Thoracic aorta (tissue), 2 donors: ENCODE measurements around the gene TOGARAM1. TPM values are rescaled to one million over a fixed set of nuclear protein-coding genes. Genes with fewer than 3 reads are reported as not detected.

Experiments used
- ATAC-seq: fragments of 150-250 bp; one replicate; pipeline ENCODE4 v1.8.0; 2017; ENCODE audit warnings: low read depth; ENCODE audit not compliant: insufficient number of reproducible peaks, low FRiP score
- DNase-seq: peaks from one replicate; pipeline ENCODE4 v3.0.0-alpha.2; 2020; ENCODE audit warnings: low spot score
- H3K27ac ChIP-seq, 2 donors: fragments of 200-600 bp; sonication (generic); 1 replicate in 1 of 2; 2 replicates in 1 of 2; pipeline ENCODE4 v1.5.1; 2016; ENCODE audit warnings: mild to moderate bottlenecking in 2 of 2, moderate library complexity in 2 of 2
- H3K27me3 ChIP-seq: fragments of 200-600 bp; sonication (generic); replicated peaks from 2 replicates; pipeline ENCODE4 v1.6.0; 2016; ENCODE audit warnings: mild to moderate bottlenecking; ENCODE audit not compliant: insufficient read depth
- H3K36me3 ChIP-seq: fragments of 200-600 bp; sonication (generic); one replicate; pipeline ENCODE4 v1.5.1; 2016
- H3K4me1 ChIP-seq, 2 donors: fragments of 200-600 bp; sonication (generic); 1 replicate in 1 of 2; 2 replicates in 1 of 2; pipeline versions ENCODE4 v1.5.1 to v1.6.0; 2016; ENCODE audit warnings: low read depth in 2 of 2, mild to moderate bottlenecking in 1 of 2; ENCODE audit not compliant: control insufficient read depth in 1 of 2
- H3K4me3 ChIP-seq: fragments of 200-600 bp; sonication (generic); 2 replicates; pipeline ENCODE4 v1.5.1; 2016; ENCODE audit warnings: mild to moderate bottlenecking
- H3K9me3 ChIP-seq: fragments of 200-600 bp; sonication (generic); 2 replicates; pipeline ENCODE4 v1.5.1; 2016
- total RNA-seq, 2 donors: library from RNA; depleted of rRNA; stranded (reverse); fragments of >200 nt; gene quantifications; one replicate each; pipeline versions ENCODE4 v1.1.0 to v1.2.3, GENCODE V29; 2016
- TF ChIP-seq, protein P1 (sequence below): fragments of 200-600 bp; sonication (generic); IDR thresholded peaks from one replicate; pipeline ENCODE4 v1.5.1; 2019; ENCODE audit warnings: antibody characterized with exemption

The TOGARAM1 gene
- total RNA-seq, 2 donors from 2014 or later: 8.5 to 32.0 TPM

DNA sequence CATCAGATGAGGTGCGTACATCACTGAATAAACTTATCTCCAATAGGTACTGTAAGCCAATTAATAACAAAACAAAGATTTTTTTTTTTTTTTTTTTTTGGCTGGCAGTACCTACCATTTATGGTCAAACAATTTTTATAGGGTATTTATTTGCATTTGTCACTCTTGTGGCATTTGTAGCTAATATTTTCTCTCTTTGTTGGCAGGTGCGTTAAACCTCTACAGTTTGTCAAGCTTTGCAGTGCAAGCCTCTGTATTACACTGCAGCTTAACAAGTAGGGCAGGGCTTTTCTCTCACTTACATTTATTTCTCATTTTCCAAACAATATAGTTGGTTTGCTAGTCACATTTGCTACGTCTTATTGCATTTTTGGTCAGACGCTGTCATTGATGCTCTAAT, 134.2 kb downstream of the TOGARAM1 start:
- peaks cover 22% of the 10 kb centered on the region for H3K36me3 ChIP-seq
- TF ChIP-seq, protein P1, sequence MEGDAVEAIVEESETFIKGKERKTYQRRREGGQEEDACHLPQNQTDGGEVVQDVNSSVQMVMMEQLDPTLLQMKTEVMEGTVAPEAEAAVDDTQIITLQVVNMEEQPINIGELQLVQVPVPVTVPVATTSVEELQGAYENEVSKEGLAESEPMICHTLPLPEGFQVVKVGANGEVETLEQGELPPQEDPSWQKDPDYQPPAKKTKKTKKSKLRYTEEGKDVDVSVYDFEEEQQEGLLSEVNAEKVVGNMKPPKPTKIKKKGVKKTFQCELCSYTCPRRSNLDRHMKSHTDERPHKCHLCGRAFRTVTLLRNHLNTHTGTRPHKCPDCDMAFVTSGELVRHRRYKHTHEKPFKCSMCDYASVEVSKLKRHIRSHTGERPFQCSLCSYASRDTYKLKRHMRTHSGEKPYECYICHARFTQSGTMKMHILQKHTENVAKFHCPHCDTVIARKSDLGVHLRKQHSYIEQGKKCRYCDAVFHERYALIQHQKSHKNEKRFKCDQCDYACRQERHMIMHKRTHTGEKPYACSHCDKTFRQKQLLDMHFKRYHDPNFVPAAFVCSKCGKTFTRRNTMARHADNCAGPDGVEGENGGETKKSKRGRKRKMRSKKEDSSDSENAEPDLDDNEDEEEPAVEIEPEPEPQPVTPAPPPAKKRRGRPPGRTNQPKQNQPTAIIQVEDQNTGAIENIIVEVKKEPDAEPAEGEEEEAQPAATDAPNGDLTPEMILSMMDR: no peak
- DNase-seq: no peak
- H3K27ac ChIP-seq: no peak overlapping the region
- no peak overlapping the region for H3K4me3 ChIP-seq
- no peaks in the 10 kb centered on the region for H3K27me3 ChIP-seq
- H3K4me1 ChIP-seq: no peaks in the 10 kb centered on the region
- H3K9me3 ChIP-seq: no peaks in the 10 kb centered on the region
- ATAC-seq: no peak

DNA sequence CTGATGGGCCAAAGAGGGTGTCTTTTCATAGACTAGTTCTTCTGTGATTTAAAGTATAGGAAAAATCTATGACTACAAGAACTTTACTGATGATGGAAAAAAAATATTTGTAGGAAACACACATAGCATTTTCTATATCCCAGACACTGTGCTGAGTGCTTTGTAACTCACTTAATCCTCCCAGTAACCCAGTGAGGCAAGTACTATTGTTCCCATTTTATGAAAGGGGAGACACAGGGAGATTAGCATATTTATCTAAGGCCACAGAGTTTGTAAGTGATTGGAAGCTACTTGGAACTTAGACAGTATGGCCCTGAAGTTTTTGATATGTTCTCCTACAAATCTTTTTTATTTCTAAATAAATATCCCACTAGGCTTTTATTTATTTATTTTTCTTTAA, 141.8 kb downstream of the TOGARAM1 start:
- H3K9me3 ChIP-seq: no peaks in the 10 kb centered on the region
- TF ChIP-seq, protein P1: no peak
- no peak overlapping the region for H3K4me3 ChIP-seq
- no peak overlapping the region for H3K27ac ChIP-seq
- DNase-seq: no peak
- H3K4me1 ChIP-seq: no peaks in the 10 kb centered on the region
- no peaks in the 10 kb centered on the region for H3K27me3 ChIP-seq
- ATAC-seq: no peak
- H3K36me3 ChIP-seq: peaks cover 25% of the 10 kb centered on the region

DNA sequence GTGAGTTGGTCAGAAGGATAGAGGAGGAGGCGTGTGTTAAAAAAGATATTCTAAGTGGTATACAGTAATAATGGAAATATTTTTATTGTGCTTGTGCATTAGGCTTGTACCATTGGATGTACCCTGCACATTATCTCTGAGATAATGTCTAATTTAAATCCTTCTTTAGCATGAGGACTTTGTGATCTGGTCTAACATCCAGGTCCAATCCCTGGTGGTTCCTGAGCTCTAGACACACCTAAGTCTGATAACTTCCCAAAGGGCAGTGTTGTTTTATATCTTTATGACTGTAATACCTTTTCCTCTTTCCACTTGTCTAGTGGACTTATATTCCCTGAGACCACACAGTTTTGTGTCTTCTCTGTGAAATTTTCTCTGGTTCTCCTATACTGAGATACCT, 142.6 kb downstream of the TOGARAM1 start:
- no peaks in the 10 kb centered on the region for H3K4me1 ChIP-seq
- no peak overlapping the region for H3K4me3 ChIP-seq
- TF ChIP-seq, protein P1: no peak
- no peak for DNase-seq
- H3K27ac ChIP-seq: no peak overlapping the region
- ATAC-seq: no peak
- H3K9me3 ChIP-seq: no peaks in the 10 kb centered on the region
- H3K36me3 ChIP-seq: peaks cover 26% of the 10 kb centered on the region
- no peaks in the 10 kb centered on the region for H3K27me3 ChIP-seq

DNA sequence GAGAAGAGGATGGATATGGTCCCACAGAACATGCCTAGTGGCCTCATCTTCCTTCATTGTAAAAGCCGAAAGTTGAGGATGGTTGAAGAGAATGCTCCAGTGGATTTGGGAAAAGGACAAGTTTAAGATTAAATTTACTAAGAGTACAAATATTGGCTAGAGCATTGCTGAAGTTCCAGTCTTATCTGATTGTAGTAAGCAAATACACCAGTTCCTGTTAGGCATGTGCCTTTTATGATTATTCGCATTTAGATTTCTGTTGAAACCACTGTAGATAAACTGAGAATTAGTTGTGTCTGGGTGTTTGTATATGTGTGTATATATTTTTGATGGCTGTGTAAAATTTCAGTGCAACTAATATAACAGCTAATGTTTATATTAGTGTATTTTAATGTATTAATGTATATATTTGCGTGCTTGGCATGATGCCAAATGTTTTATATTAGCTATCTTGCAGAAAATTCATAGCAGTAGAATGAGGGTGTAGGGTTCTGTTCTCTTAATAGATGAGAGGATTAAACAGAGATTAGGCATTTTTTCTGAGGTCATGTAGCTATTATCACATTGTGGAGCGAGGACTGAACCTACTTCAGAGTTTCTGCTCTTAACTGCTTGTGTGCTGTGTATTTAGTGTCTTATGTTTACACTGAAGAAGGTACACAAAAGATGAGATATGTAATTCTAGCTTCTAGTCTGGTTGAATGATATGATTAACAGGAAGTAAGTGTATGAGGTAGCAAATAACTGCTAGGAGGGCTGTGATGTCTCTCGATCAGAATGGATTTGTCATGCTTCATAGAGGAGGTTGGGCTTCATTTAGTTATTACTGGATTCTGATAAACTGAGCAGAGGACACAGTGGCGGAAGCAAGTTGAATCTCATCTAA, 151.1 kb downstream of the TOGARAM1 start:
- H3K27ac ChIP-seq: no peak overlapping the region
- no peaks in the 10 kb centered on the region for H3K27me3 ChIP-seq
- TF ChIP-seq, protein P1: no peak
- no peaks in the 10 kb centered on the region for H3K9me3 ChIP-seq
- ATAC-seq (no peak), DNase-seq (no peak)
- no peak overlapping the region for H3K4me3 ChIP-seq
- no peaks in the 10 kb centered on the region for H3K4me1 ChIP-seq
- peaks cover 26% of the 10 kb centered on the region for H3K36me3 ChIP-seq

DNA sequence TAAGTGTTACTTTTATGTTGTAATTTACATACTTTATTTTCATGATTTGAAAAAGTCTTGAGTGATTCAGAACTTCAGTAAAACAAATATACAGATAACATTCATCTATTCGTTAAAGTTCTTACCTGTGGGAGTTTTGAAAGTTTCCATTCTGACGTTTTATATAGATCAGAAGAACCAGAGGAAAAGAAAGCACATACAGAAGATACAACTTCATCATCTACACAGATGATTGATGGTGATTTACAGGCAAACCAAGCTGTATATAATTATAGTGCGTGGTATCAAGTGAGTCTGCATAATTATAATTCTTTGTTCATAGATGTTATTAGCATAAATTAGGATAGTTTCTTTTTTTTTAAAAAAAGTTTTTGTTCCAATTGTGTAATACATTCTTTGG, 152.3 kb downstream of the TOGARAM1 start:
- H3K4me3 ChIP-seq: no peak overlapping the region
- TF ChIP-seq, protein P1: no peak
- no peaks in the 10 kb centered on the region for H3K9me3 ChIP-seq
- H3K36me3 ChIP-seq: peaks cover 24% of the 10 kb centered on the region
- no peak for ATAC-seq
- H3K27ac ChIP-seq: no peak overlapping the region
- DNase-seq: no peak
- no peaks in the 10 kb centered on the region for H3K4me1 ChIP-seq
- no peaks in the 10 kb centered on the region for H3K27me3 ChIP-seq
